ENCODE results near the gene DOHH. TPM values are rescaled to one million over a fixed set of nuclear protein-coding genes. Genes with fewer than 3 reads are reported as not detected.

Gene DOHH
- total RNA-seq, 4 donors from 2014 or later: 15.3 to 59.5 (median 42.8) TPM

- TF ChIP-seq CTCF (IDR thresholded peaks at IDR 0.05 in 4 of 5, conservative IDR thresholded peaks at IDR 0.05 in 1 of 5) (no peak), POLR2A (IDR thresholded peaks at IDR 0.05) (no peak)
- H3K9me3 ChIP-seq: no peaks in the 10 kb centered on the region
- H3K27me3 ChIP-seq: no peaks in the 10 kb centered on the region
- H3K36me3 ChIP-seq: peaks cover 0 to 18% of the 10 kb centered on the region in 2 donors
- no peak for ATAC-seq
- DNase-seq: no peak
- intact Hi-C loops (cut with DNase I; ENCODE audit: low total_unique reads) (no loop called here), in situ Hi-C loops (cut with MboI; ENCODE audit: low sequenced_read_pairs in 4 of 4) (no loop called here)
- peak overlapping the region in 2 of 4 donors; percentile 31 to 82 for H3K27ac ChIP-seq
- no peak overlapping the region for H3K4me3 ChIP-seq
- peaks cover 0 to 8% of the 10 kb centered on the region in 2 donors for H3K4me1 ChIP-seq
These were observed 32.9 kb downstream of the DOHH start for GRCh38 chr19:3467437-3468198.

GRCh38 chr19:3466635-3467034 is 33.8 kb downstream of the DOHH start:
- no peak for TF ChIP-seq CTCF (IDR thresholded peaks at IDR 0.05 in 4 of 5, conservative IDR thresholded peaks at IDR 0.05 in 1 of 5)
- TF ChIP-seq POLR2A (IDR thresholded peaks at IDR 0.05): no peak
- peaks cover 0 to 8% of the 10 kb centered on the region in 2 donors for H3K4me1 ChIP-seq
- no peak overlapping the region for H3K4me3 ChIP-seq
- H3K9me3 ChIP-seq: no peaks in the 10 kb centered on the region
- DNase-seq (no peak), ATAC-seq (no peak)
- H3K27me3 ChIP-seq: no peaks in the 10 kb centered on the region
- intact Hi-C loops (cut with DNase I; ENCODE audit: low total_unique reads) (no loop called here), in situ Hi-C loops (cut with MboI; ENCODE audit: low sequenced_read_pairs in 4 of 4) (no loop called here)
- H3K27ac ChIP-seq: peak overlapping the region in 3 of 4 donors; percentile 25 to 82 (median 59)
- peaks cover 0 to 28% of the 10 kb centered on the region in 2 donors for H3K36me3 ChIP-seq

DNA sequence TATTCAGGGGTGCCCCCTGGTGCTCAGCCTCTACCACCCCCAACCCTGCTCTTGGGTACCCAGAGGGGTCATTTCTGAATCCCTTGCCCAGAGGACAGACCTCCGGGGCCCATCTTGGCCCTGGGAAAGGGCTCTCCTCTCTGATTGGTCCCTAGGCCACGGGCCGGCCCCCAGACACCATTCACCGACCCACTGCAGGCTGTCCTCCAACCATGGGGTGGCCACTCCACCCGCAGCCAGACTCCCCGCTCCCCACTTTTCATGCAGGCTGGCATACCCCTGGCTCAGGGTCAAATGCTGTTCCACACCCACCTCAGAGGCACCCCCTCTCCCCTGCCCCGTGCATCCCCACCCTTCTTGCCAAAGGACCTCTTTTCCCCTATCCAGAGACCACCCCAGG is 34.9 kb downstream of the DOHH start:
- DNase-seq (no peak), ATAC-seq (no peak)
- H3K9me3 ChIP-seq: no peaks in the 10 kb centered on the region
- peaks cover 0 to 8% of the 10 kb centered on the region in 2 donors for H3K4me1 ChIP-seq
- in situ Hi-C loops (cut with MboI; ENCODE audit: low sequenced_read_pairs in 4 of 4) (no loop called here), intact Hi-C loops (cut with DNase I; ENCODE audit: low total_unique reads) (no loop called here)
- H3K4me3 ChIP-seq: no peak overlapping the region
- no peaks in the 10 kb centered on the region for H3K27me3 ChIP-seq
- peaks cover 0 to 32% of the 10 kb centered on the region in 2 donors for H3K36me3 ChIP-seq
- H3K27ac ChIP-seq: peak overlapping the region in 3 of 4 donors; percentile 25 to 82 (median 59)
- TF ChIP-seq POLR2A (IDR thresholded peaks at IDR 0.05): no peak
- no peak for TF ChIP-seq CTCF (IDR thresholded peaks at IDR 0.05 in 4 of 5, conservative IDR thresholded peaks at IDR 0.05 in 1 of 5)

- Histone ChIP-seq H3K9me3 (no peaks in the 10 kb centered on the region), H3K36me3 (peaks cover 0 to 32% of the 10 kb centered on the region in 2 donors), H3K4me1 (peaks cover 3 to 13% of the 10 kb centered on the region in 2 donors), H3K4me3 (no peak overlapping the region), H3K27ac (peak overlapping the region in 3 of 4 donors; percentile 43 to 82 (median 43)), H3K27me3 (no peaks in the 10 kb centered on the region)
- in situ Hi-C loops (cut with MboI; ENCODE audit: low sequenced_read_pairs in 4 of 4) (no loop called here), intact Hi-C loops (cut with DNase I; ENCODE audit: low total_unique reads) (no loop called here)
- DNase-seq (peak in 1 of 2 donors; percentile 52), ATAC-seq (no peak)
- TF ChIP-seq CTCF (IDR thresholded peaks at IDR 0.05 in 4 of 5, conservative IDR thresholded peaks at IDR 0.05 in 1 of 5) (no peak), POLR2A (IDR thresholded peaks at IDR 0.05) (no peak)
These were observed 35.8 kb downstream of the DOHH start for GRCh38 chr19:3464587-3465235.

All from gastrocnemius medialis (tissue), 4 donors.